ENCODE results near the gene LMTK2.

Gene LMTK2

DNA sequence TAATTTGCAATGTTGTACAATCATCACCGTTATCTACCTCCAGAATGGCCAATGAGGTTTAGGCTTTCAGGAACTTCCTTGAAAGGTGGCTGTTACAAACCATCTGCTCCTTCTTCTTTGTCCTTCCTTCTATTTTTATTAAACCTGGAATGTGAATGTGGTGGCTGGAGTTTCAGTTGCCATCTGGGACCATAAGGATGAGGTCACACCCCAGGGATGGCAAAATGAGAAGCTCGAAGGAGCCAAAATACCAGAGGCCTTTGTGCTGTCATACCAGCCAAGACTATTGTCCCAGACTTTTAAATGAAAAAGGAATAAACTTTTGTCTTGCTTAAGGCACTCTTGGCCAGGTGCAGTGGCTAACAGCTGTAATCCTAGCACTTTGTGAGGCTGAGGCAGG is 30.9 kb upstream of the LMTK2 start:
- no peak overlapping the region for H3K27ac ChIP-seq
- TF ChIP-seq, protein P1, sequence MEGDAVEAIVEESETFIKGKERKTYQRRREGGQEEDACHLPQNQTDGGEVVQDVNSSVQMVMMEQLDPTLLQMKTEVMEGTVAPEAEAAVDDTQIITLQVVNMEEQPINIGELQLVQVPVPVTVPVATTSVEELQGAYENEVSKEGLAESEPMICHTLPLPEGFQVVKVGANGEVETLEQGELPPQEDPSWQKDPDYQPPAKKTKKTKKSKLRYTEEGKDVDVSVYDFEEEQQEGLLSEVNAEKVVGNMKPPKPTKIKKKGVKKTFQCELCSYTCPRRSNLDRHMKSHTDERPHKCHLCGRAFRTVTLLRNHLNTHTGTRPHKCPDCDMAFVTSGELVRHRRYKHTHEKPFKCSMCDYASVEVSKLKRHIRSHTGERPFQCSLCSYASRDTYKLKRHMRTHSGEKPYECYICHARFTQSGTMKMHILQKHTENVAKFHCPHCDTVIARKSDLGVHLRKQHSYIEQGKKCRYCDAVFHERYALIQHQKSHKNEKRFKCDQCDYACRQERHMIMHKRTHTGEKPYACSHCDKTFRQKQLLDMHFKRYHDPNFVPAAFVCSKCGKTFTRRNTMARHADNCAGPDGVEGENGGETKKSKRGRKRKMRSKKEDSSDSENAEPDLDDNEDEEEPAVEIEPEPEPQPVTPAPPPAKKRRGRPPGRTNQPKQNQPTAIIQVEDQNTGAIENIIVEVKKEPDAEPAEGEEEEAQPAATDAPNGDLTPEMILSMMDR (conservative IDR thresholded peaks at IDR 0.05): no peak
- no peak for TF ChIP-seq ZFX (IDR thresholded peaks at IDR 0.05)

DNA sequence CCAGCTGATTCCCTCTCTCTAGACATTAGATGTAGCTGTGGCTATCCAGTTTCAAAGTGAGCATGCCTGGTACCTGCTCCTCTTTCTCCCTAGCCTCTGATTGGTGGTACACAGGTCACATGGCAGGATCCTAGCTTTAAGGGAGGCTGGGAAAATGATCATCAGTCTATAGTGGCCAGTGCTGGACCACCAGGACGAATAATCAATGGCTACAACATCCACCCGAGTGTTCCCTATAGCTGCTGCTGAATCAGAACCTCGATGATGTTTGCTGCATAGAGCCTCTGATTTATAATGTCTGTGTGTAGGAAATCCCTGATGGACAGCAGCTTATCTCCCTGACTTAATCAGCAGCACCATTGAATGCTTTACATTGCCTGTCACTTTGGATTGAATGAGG is 28.9 kb upstream of the LMTK2 start:
- TF ChIP-seq ZFX (IDR thresholded peaks at IDR 0.05): no peak
- TF ChIP-seq, protein P1 (conservative IDR thresholded peaks at IDR 0.05): no peak
- peak overlapping the region; percentile 10; the same call in 1 of the 2 replicates for H3K27ac ChIP-seq

DNA sequence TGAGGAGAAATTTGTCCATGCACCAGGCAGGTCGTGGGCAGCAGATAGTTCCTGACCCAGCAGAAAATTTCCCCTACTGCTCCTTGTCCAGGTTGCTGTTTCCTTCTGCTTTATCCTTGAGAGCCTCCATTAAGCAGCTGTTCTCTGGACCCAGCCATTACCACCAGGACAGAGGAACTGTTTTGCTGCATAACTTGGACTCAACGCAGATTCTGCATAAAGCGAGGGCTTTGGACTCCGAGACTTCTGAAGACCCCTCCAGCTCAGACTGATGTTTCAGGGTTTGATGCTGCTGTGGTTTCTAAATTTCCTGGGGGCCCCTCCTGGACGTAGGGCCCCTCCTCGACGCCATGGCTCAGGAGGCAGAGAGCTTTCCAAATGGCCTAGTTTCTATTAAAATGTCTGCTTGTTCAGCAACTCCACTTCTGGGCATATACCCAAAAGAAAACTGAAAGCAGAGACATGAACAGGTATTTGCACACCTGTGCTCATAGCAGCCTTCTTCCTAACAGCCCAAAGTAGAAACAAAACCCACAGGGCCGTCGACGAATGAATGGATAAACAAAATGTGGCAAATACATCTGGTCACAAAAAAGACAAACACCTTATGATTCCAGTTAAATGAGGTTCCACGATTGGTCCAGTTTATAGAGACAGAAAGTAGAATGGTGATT is 28.3 kb upstream of the LMTK2 start:
- TF ChIP-seq ZFX (IDR thresholded peaks at IDR 0.05): no peak
- H3K27ac ChIP-seq: peak overlapping the region; percentile 10; the same call in 1 of the 2 replicates

DNA sequence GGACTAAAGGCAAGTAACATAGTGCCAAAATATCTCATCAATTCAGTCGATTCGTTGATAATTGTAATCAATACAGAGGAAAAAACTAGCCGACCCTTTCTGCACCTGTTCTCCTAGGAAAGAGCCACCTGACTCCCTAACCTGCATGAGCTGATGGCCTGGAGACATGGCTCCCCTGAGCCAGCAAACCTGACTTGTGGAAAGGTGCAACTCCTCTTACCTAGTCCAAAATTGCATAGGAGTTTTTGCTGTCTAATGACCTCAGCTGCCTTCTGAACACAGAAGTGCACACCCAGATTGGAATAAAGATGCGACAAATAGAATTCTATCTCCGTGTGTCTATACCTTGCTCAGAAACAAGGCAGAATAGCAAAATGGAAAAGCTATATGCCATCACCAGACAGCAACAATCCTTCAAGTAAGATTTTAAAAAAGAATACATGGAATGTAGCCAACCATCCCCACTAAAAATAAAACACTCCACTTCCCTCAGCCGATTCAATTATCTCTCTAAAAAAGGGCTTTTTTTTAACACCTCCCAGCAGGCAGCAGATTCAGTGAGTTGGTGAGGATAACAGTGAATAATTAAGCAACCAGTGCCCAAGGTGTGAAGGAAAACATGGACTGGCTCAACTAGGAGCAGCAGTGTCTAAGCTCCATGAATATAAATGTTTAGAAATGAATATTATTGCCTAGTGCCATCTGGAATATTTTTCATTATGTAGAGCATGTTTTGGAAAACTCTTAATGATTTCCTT is 26.6 kb upstream of the LMTK2 start:
- H3K27ac ChIP-seq: no peak overlapping the region
- no peak for TF ChIP-seq ZFX (IDR thresholded peaks at IDR 0.05)
- TF ChIP-seq, protein P1 (conservative IDR thresholded peaks at IDR 0.05): no peak

DNA sequence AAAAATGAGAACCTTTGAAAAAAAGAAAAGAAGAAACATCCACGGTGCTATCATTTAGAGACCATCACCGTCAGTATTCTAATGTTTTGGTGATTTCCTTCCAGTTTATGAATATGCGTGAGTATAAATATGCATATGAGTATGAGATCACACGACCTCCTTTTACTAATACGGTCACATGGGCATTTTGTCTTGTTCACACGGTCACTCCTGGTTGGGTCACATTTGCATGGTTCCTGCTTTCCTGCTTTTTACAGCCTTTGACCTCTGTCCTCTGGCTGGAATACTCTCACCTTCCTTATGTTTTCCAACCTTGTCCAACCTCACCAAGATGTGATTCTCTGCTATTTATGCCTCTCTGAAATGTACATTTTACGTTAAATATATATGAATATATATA is 25.3 kb upstream of the LMTK2 start:
- no peak overlapping the region for H3K27ac ChIP-seq
- TF ChIP-seq, protein P1 (conservative IDR thresholded peaks at IDR 0.05): no peak
- no peak for TF ChIP-seq ZFX (IDR thresholded peaks at IDR 0.05)

DNA sequence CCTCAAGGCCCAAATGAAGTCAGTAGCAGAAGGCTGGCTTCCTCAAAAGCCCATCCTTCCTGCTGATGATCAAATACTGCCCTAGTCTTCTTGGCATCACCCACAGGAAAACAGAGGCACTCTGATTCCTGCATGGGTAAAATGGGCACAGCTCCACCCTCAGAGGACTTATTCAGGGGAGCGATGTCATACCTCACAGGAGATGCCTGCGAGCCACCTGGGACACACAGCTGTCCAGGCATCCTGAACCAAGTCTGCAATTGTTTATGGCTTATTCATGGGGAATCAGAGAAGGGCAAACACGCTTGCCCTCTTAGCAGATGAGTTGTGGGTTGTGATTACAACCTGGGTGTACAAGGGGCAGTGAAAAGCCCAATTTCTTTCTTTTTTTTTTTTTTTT is 22.0 kb upstream of the LMTK2 start:
- H3K27ac ChIP-seq: peak overlapping the region; percentile 92
- TF ChIP-seq, protein P1 (conservative IDR thresholded peaks at IDR 0.05): no peak
- no peak for TF ChIP-seq ZFX (IDR thresholded peaks at IDR 0.05)

DNA sequence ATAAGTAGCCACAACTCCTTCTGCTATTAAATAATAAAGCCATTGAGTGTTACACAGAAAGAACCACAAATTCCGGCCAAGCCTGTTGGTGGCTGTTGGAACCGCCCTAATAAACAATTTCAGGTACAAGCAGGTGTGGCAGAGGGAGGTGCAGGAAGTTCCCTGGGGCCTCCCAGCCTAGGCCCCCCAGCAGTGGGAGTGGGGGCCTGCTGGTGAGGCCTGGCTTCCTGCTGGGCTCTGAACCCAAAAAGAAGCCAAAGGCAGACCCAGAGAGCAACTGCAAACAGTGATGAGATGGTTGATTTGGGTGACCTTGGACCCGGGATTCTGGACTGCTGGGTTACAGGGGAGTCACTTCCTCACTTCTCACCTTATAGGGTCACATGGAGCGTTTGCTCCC is 21.0 kb upstream of the LMTK2 start:
- TF ChIP-seq ZFX (IDR thresholded peaks at IDR 0.05): no peak
- TF ChIP-seq, protein P1 (conservative IDR thresholded peaks at IDR 0.05): no peak; the same call in 1 of the 2 replicates
- H3K27ac ChIP-seq: peak overlapping the region; percentile 92

Data from C4-2B (cell line).